Breast epithelium (tissue), 3 donors: ENCODE results near the gene KANK2.

Source experiments
- CTCF ChIP-seq, 3 donors: fragments of 450-650 bp; IDR thresholded peaks; one replicate each; pipeline ENCODE4 v1.5.1; 2016 to 2017; ENCODE audit warnings: antibody characterized with exemption in 3 of 3, mild to moderate bottlenecking in 3 of 3, moderate library complexity in 3 of 3
- POLR2A ChIP-seq: fragments of 450-650 bp; IDR thresholded peaks from one replicate; pipeline ENCODE4 v1.6.1; 2016; ENCODE audit warnings: antibody characterized with exemption, mild to moderate bottlenecking, moderate library complexity

- TF ChIP-seq CTCF (IDR thresholded peaks at IDR 0.05) (no peak), POLR2A (no peak)
Measured at GRCh38 chr19:11239377-11240000, 42.1 kb upstream of the KANK2 start, which contains the start of gene ANGPTL8.
